SK-N-SH treated with all-trans-retinoic acid at 6 μM for 48 hours (cell line): Measurements from ENCODE around the gene PRXL2B.

Experiments used
- ATAC-seq: fragments of 200-7000 bp; cut with Tn5 transposase; 3 replicates; pipeline ENCODE4 v1.9.1; 2020; ENCODE audit warnings: mild to moderate bottlenecking, moderate library complexity
- ARNTL ChIP-seq: fragments of 450-650 bp; formaldehyde crosslinking; IDR thresholded peaks from 2 replicates; pipeline ENCODE4 v1.5.0; 2020; ENCODE audit warnings: low read depth, mild to moderate bottlenecking, moderate library complexity, borderline replicate concordance
- BACH2 ChIP-seq: fragments of 250-450 bp; sonication (Bioruptor Pico); IDR thresholded peaks from 2 replicates; pipeline ENCODE4 v1.9.0; 2021; ENCODE audit warnings: mild to moderate bottlenecking, borderline replicate concordance
- CREB5 ChIP-seq: fragments of 250-450 bp; sonication (Bioruptor Pico); IDR thresholded peaks from 2 replicates; pipeline ENCODE4 v1.5.1; 2020; ENCODE audit warnings: low read depth, mild to moderate bottlenecking, moderate library complexity
- CSDC2 ChIP-seq: fragments of 250-450 bp; sonication (Bioruptor Pico); IDR thresholded peaks from 2 replicates; pipeline ENCODE4 v1.5.0; 2020; ENCODE audit warnings: mild to moderate bottlenecking, moderate library complexity
- CSRNP3 ChIP-seq: fragments of 250-450 bp; sonication (Bioruptor Pico); IDR thresholded peaks from 2 replicates; pipeline ENCODE4 v1.5.1; 2021; ENCODE audit warnings: mild to moderate bottlenecking, moderate library complexity
- ESRRG ChIP-seq: fragments of 250-450 bp; sonication (Bioruptor Pico); IDR thresholded peaks from 2 replicates; pipeline ENCODE4 v1.6.1; 2021; ENCODE audit warnings: mild to moderate bottlenecking
- GLIS3 ChIP-seq: fragments of 250-450 bp; sonication (Bioruptor Pico); IDR thresholded peaks from 2 replicates; pipeline ENCODE4 v1.5.0; 2020; ENCODE audit warnings: mild to moderate bottlenecking, moderate library complexity
- OSR1 ChIP-seq: fragments of 250-450 bp; sonication (Bioruptor Pico); IDR thresholded peaks from 2 replicates; pipeline ENCODE4 v1.8.0; 2022; ENCODE audit warnings: moderate library complexity, mild to moderate bottlenecking, inconsistent platforms
- POU6F1 ChIP-seq: fragments of 250-450 bp; sonication (Bioruptor Pico); IDR thresholded peaks from 2 replicates; pipeline ENCODE4 v1.8.0; 2021; ENCODE audit warnings: low read depth, mild to moderate bottlenecking, moderate library complexity, borderline replicate concordance
- RARB ChIP-seq: fragments of 250-450 bp; sonication (Bioruptor Pico); IDR thresholded peaks from 2 replicates; pipeline ENCODE4 v1.8.0; 2021; ENCODE audit warnings: mild to moderate bottlenecking, moderate library complexity
- SNAI2 ChIP-seq: fragments of 250-450 bp; sonication (Bioruptor Pico); IDR thresholded peaks from 2 replicates; pipeline ENCODE4 v1.5.0; 2020; ENCODE audit warnings: mild to moderate bottlenecking, moderate library complexity
- TCF4 ChIP-seq: fragments of 250-450 bp; sonication (Bioruptor Pico); IDR thresholded peaks from 2 replicates; pipeline ENCODE4 v1.8.0; 2021; ENCODE audit warnings: mild to moderate bottlenecking, moderate library complexity, borderline replicate concordance
- TOX ChIP-seq: fragments of 250-450 bp; sonication (Bioruptor Pico); IDR thresholded peaks from 2 replicates; pipeline ENCODE4 v1.8.0; 2021; ENCODE audit warnings: mild to moderate bottlenecking, moderate library complexity, borderline replicate concordance
- ZC3H10 ChIP-seq: fragments of 250-450 bp; sonication (Bioruptor Pico); IDR thresholded peaks from 2 replicates; pipeline ENCODE4 v1.5.1; 2021; ENCODE audit warnings: mild to moderate bottlenecking, moderate library complexity
- ZFP3 ChIP-seq: fragments of 250-450 bp; sonication (Bioruptor Pico); IDR thresholded peaks from 2 replicates; pipeline ENCODE4 v1.5.0; 2020; ENCODE audit warnings: mild to moderate bottlenecking, moderate library complexity
- ZFP30 ChIP-seq: fragments of 450-650 bp; formaldehyde crosslinking; IDR thresholded peaks from 2 replicates; pipeline ENCODE4 v1.5.0; 2022; ENCODE audit warnings: mild to moderate bottlenecking, moderate library complexity
- ZNF565 ChIP-seq: fragments of 450-650 bp; formaldehyde crosslinking; conservative IDR thresholded peaks from 2 replicates; pipeline ENCODE4 v1.5.0; 2020; ENCODE audit warnings: low read depth, mild to moderate bottlenecking, moderate library complexity
- ZNF70 ChIP-seq: fragments of 450-650 bp; formaldehyde crosslinking; IDR thresholded peaks from 2 replicates; pipeline ENCODE4 v1.5.0; 2020; ENCODE audit warnings: mild to moderate bottlenecking, moderate library complexity
- ZNF8 ChIP-seq: fragments of 450-650 bp; formaldehyde crosslinking; IDR thresholded peaks from 2 replicates; pipeline ENCODE4 v1.5.0; 2020; ENCODE audit warnings: mild to moderate bottlenecking, moderate library complexity

The PRXL2B gene

GRCh38 chr1:2605509-2606395, 19.2 kb downstream of the PRXL2B start:
- TF ChIP-seq GLIS3 (CRISPR knock-in tag), result no peak
- TF ChIP-seq CSRNP3 (CRISPR knock-in tag), result no peak
- TF ChIP-seq ZNF565 (CRISPR knock-in tag), result no peak
- TF ChIP-seq ZNF70 (CRISPR knock-in tag), result no peak
- TF ChIP-seq ESRRG (CRISPR knock-in tag), result no peak
- no peak for TF ChIP-seq TCF4 (CRISPR knock-in tag)
- no peak for TF ChIP-seq RARB (CRISPR knock-in tag)
- TF ChIP-seq SNAI2 (CRISPR knock-in tag), result no peak
- ATAC-seq, result no peak

GRCh38 chr1:2606396-2606880, 19.9 kb downstream of the PRXL2B start:
- ATAC-seq, result no peak
- TF ChIP-seq BACH2 (CRISPR knock-in tag), result no peak
- TF ChIP-seq GLIS3 (CRISPR knock-in tag), result no peak
- no peak for TF ChIP-seq CREB5 (CRISPR knock-in tag)
- no peak for TF ChIP-seq ZC3H10 (CRISPR knock-in tag)
- no peak for TF ChIP-seq POU6F1
- TF ChIP-seq OSR1 (CRISPR knock-in tag), result no peak
- TF ChIP-seq ZNF70 (CRISPR knock-in tag), result no peak
- TF ChIP-seq ESRRG (CRISPR knock-in tag), result no peak
- TF ChIP-seq, all 23 proteins: peak for 0

GRCh38 chr1:2606881-2607621, 20.5 kb downstream of the PRXL2B start:
- ATAC-seq, result no peak
- no peak for TF ChIP-seq ZFP30 (CRISPR knock-in tag)
- no peak for TF ChIP-seq GLIS3 (CRISPR knock-in tag)
- no peak for TF ChIP-seq ZFP3 (CRISPR knock-in tag)
- no peak for TF ChIP-seq ZNF70 (CRISPR knock-in tag)

- TF ChIP-seq ZNF565 (CRISPR knock-in tag) (no peak), CSDC2 (CRISPR knock-in tag) (no peak), CSRNP3 (CRISPR knock-in tag) (no peak), BACH2 (CRISPR knock-in tag) (no peak), SNAI2 (CRISPR knock-in tag) (no peak), TCF4 (CRISPR knock-in tag) (no peak), ZNF8 (CRISPR knock-in tag) (no peak), ARNTL (CRISPR knock-in tag) (no peak), ZFP3 (CRISPR knock-in tag) (no peak), GLIS3 (CRISPR knock-in tag) (no peak), ZNF70 (CRISPR knock-in tag) (no peak), TOX (CRISPR knock-in tag) (no peak), RARB (CRISPR knock-in tag) (no peak)
- ATAC-seq, result no peak
These were observed 21.1 kb downstream of the PRXL2B start for GRCh38 chr1:2607641-2608091.
